GM12878 (cell line): ENCODE results near the gene KRTAP4-7. TPM values are rescaled to one million over a fixed set of nuclear protein-coding genes. Genes with fewer than 3 reads are reported as not detected.
"Not testable (repeated sequence)": the region's sequence is repeated elsewhere in the genome, so short reads cannot be mapped to it uniquely, and the experiment has no call there.

Experiments
- ATAC-seq: fragments of 200-7000 bp; cut with Tn5 transposase; 3 replicates; pipeline ENCODE4 v1.9.1; 2020; ENCODE audit warnings: mild to moderate bottlenecking, moderate library complexity
- BruUV-seq: library from RNA; stranded (reverse); fragments of 400-500 nt; replicated peaks from 2 replicates; lab custom pipeline; 2021; lab: Mats Ljungman, UMichigan
- CTCF ChIA-PET: fragments of 300-600 bp; sonication (Branson Sonifier 250); formaldehyde crosslinking; extraction: SDS; loops from one replicate; lab custom pipeline; 2021; ENCODE audit warnings: inconsistent platforms; lab: Yijun Ruan, JAX
- POLR2A ChIA-PET: fragments of 350-600 bp; formaldehyde crosslinking; extraction: SDS; loops from one replicate; lab custom pipeline; 2021; ENCODE audit warnings: inconsistent platforms; lab: Charles Lee
- RAD21 ChIA-PET: fragments of 300-600 bp; sonication (Branson Sonifier 250); formaldehyde crosslinking; loops from one replicate; lab custom pipeline; 2023; ENCODE audit warnings: antibody characterized with exemption; ENCODE audit not compliant: unreplicated experiment; lab: Charles Lee
- SMC1A ChIA-PET: fragments of 300-600 bp; sonication (Branson Sonifier 250); formaldehyde crosslinking; loops from one replicate; lab custom pipeline; 2023; ENCODE audit not compliant: unreplicated experiment, uncharacterized antibody; lab: Charles Lee
- DNase-seq: peaks from one replicate; pipeline ENCODE4 v3.0.0-alpha.2; 2011; ENCODE audit warnings: low read depth, low spot score
- FAIRE-seq: peaks from 3 replicates; lab custom pipeline; 2011; peaks lifted over from hg19 to GRCh38; lab: Jason Lieb, UNC
- H2AFZ ChIP-seq: 2 replicates; pipeline ENCODE4 v1.6.0; 2011; ENCODE audit warnings: low read depth, low read length, control low read depth; ENCODE audit not compliant: control insufficient read depth
- H3K27ac ChIP-seq: 2 replicates; pipeline ENCODE4 v1.5.1; 2011; ENCODE audit warnings: control low read depth; ENCODE audit not compliant: control insufficient read depth, insufficient read depth
- H3K27me3 ChIP-seq, 2 experiments: replicated peaks in 1 of 2; 2 replicates each; pipeline versions ENCODE4 v1.6.0 to v1.6.1; 2011; ENCODE audit warnings: low read length in 1 of 2; ENCODE audit not compliant: control insufficient read depth in 2 of 2, insufficient read depth in 2 of 2
- H3K36me3 ChIP-seq, 2 experiments: 2 replicates each; pipeline ENCODE4 v1.5.1; 2011; ENCODE audit warnings: low read length in 1 of 2; ENCODE audit not compliant: control insufficient read depth in 2 of 2, insufficient read depth in 2 of 2
- H3K4me1 ChIP-seq: 2 replicates; pipeline ENCODE4 v1.6.1; 2011; ENCODE audit warnings: mild to moderate bottlenecking, low read length, moderate library complexity, mixed read lengths; ENCODE audit not compliant: control insufficient read depth, insufficient read depth
- H3K4me2 ChIP-seq: 2 replicates; pipeline ENCODE4 v1.6.0; 2011; ENCODE audit warnings: control low read depth; ENCODE audit not compliant: control insufficient read depth, insufficient read depth
- H3K4me3 ChIP-seq: fragments of 200-600 bp; sonication (generic); 2 replicates; pipeline ENCODE4 v1.5.1; 2016
- H3K79me2 ChIP-seq: 2 replicates; pipeline ENCODE4 v1.6.0; 2011; ENCODE audit warnings: low read length; ENCODE audit not compliant: control insufficient read depth, insufficient read depth
- H3K9ac ChIP-seq: 2 replicates; pipeline ENCODE4 v1.8.0; 2011; ENCODE audit warnings: low read length, control low read depth, mixed read lengths; ENCODE audit not compliant: control insufficient read depth, insufficient read depth
- H3K9me3 ChIP-seq: replicated peaks from 3 replicates; pipeline ENCODE4 v1.5.1; 2011; ENCODE audit warnings: mild to moderate bottlenecking, low read length; ENCODE audit not compliant: control insufficient read depth, insufficient read depth
- H4K20me1 ChIP-seq: 2 replicates; pipeline ENCODE4 v1.6.0; 2011; ENCODE audit not compliant: control insufficient read depth, insufficient read depth
- BACH1 ChIP-seq: fragments of 450-650 bp; IDR thresholded peaks from 2 replicates; pipeline ENCODE4 v1.6.1; 2017; ENCODE audit warnings: mild to moderate bottlenecking, borderline replicate concordance
- IKZF1 ChIP-seq: fragments of 450-650 bp; conservative IDR thresholded peaks from 2 replicates; pipeline ENCODE4 v1.6.1; 2017; ENCODE audit warnings: antibody characterized with exemption, mild to moderate bottlenecking
- KLF5 ChIP-seq: fragments of 450-650 bp; IDR thresholded peaks from 2 replicates; pipeline ENCODE4 v1.6.1; 2014; ENCODE audit warnings: mild to moderate bottlenecking; ENCODE audit not compliant: partially characterized antibody
- WGBS: methylation state at CpG from one replicate; pipeline ENCODE4 v1.1.6; 2016; ENCODE audit warnings: low lambda C conversion rate; ENCODE audit not compliant: insufficient replicate concordance, insufficient coverage; ENCODE audit errors: missing lambda C conversion rate; 5-methylcytosine and 5-hydroxymethylcytosine counted together
- in situ Hi-C: fragments of 300-500 bp; cut with MboI; formaldehyde crosslinking; loops from 9 replicates; pipeline ENCODE4 v1.14.3; 2018; ENCODE audit warnings: mixed read lengths
- intact Hi-C: fragments of 100-400 bp; cut with micrococcal nuclease; formaldehyde crosslinking; loops from one replicate; pipeline ENCODE4 v1.14.2; 2022; ENCODE audit not compliant: unreplicated experiment
- polyA plus RNA-seq, 11 experiments: library from polyadenylated mRNA; depleted of rRNA in 4 of 11; unstranded in 6 of 11; stranded (reverse) in 5 of 11; fragments of >200 nt; fragmentation: Nextera tagmentation in 4 of 11; fragmentation: Illumina TruSeq in 1 of 11; extraction: Ambion mirVana in 4 of 11; extraction: Trizol in 1 of 11; gene quantifications; 1 replicate in 1 of 11; 2 replicates in 10 of 11; pipeline versions ENCODE4 v1.2.1 to v1.2.3, GENCODE V29; 2011 to 2016; ENCODE audit warnings: inconsistent platforms in 2 of 11, missing spikeins in 2 of 11, low read depth in 1 of 11
- total RNA-seq, 4 experiments: library from RNA; depleted of rRNA in 3 of 4; stranded (reverse); fragments of >200 nt in 3 of 4; fragmentation: Illumina TruSeq in 1 of 4; extraction: Trizol in 1 of 4; gene quantifications; 2 replicates each; pipeline versions ENCODE4 v1.2.1 to v1.2.3, GENCODE V29; 2013 to 2021

Gene KRTAP4-7
- total and polyA plus RNA-seq, 10 of the 15 experiments (the other 5 are each of a cell fraction or from before 2014, with no cell fraction given): not detected

DNA sequence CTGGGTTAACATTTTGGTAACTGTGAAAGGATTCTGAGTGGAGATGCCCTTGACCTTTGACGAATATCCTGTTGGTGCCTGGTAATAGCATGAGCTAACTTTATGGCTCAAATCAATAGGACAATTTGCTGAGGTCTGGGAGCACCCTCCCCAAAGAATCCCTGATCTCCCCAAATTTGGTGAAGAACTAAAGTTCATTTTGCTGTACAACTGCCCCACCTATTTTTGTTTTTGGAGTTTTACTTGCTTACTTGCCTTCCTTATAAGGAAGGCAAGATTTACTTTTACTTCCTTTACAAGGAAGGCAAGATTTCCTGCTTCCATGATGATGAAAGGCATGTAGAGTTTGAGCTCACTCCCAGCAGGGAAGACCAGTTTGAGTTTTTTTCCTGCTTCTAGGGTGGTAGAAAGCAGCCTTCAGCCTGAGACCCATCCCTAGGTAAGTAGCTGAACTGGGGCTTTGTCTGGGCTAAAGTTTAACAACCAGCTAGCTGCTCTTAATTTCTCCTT lies 24.0 kb downstream of the KRTAP4-7 start:
- Histone ChIP-seq H3K4me2 (no peak overlapping the region), H3K9ac (no peak overlapping the region), H3K27me3 (no peaks in the 10 kb centered on the region), H3K79me2 (no peaks in the 10 kb centered on the region), H3K27ac (no peak overlapping the region), H3K9me3 (no peaks in the 10 kb centered on the region), H3K4me3 (no peak overlapping the region), H3K4me1 (no peaks in the 10 kb centered on the region), H4K20me1 (no peaks in the 10 kb centered on the region), H3K36me3 (no peaks in the 10 kb centered on the region), H2AFZ (no peak overlapping the region)
- FAIRE-seq: no peak
- ChIA-PET SMC1A (no interaction called here), RAD21 (no interaction called here), POLR2A (no interaction called here), CTCF (no interaction called here)
- in situ Hi-C loops: no loop called here
- BruUV-seq: no TSS peak
- intact Hi-C loops: no loop called here
- DNase-seq: no peak
- WGBS: 0% methylated on average over 1 of the region's 1 CpG
- no peak for TF ChIP-seq KLF5
- no peak for TF ChIP-seq IKZF1
- TF ChIP-seq BACH1: no peak
- ATAC-seq: no peak

DNA sequence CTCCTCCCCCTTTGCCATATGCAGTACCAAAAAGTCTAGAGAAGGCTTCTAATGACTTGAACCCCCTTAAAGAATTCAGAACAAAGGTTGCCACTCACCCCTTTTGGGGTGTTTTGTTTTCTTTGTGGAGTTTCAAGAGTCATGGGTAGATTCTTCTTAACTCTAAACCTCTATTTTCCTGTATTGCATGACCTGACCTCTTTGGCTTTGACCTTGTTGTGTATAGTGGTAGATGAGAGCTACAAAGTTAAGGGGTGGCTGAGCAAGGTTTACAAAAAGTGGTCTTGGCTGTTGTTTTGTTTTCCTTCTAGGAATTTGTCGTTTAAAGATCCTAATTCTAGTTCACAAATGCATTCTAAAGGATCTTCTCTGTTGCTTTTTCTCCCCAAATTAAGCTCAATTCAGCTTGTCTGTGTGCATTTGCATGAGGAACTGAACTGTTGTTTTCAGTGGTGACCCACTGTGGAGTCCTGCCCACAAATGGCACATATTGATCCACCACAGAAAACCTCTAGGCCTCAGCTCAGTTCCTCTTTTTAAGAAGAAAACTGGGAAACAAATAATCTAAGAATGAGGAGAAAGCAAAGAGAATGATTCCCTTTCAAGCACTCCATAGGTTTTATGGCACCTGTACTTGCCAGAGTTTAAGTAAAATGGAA lies 24.9 kb downstream of the KRTAP4-7 start:
- DNase-seq, RAD21 ChIA-PET, in situ Hi-C loops, H3K27ac ChIP-seq, H3K36me3 ChIP-seq, H3K79me2 ChIP-seq, CTCF ChIA-PET, H3K9me3 ChIP-seq, H3K4me1 ChIP-seq, H3K27me3 ChIP-seq, H3K4me3 ChIP-seq, POLR2A ChIA-PET, intact Hi-C loops, H4K20me1 ChIP-seq, H2AFZ ChIP-seq, SMC1A ChIA-PET, FAIRE-seq, H3K9ac ChIP-seq, ATAC-seq, BruUV-seq: not testable (repeated sequence)
- WGBS: 0% methylated on average over 1 of the region's 1 CpG
- H3K4me2 ChIP-seq: 0 out of 2 replicates have a peak overlapping the region, but pooled peaks have one; percentile 7
